GM13976 (cell line): ENCODE results near the gene CD300LB.
"Not testable (repeated sequence)": the region's sequence is repeated elsewhere in the genome, so short reads cannot be mapped to it uniquely, and the experiment has no call there.

Experiments
- DNase-seq: peaks from one replicate; pipeline ENCODE4 v3.0.0; 2012; ENCODE audit warnings: low spot score
- in situ Hi-C: fragments of 300-500 bp; cut with MboI; formaldehyde crosslinking; loops from one replicate; pipeline ENCODE4 v1.12.0; 2022; ENCODE audit warnings: low sequenced_read_pairs, mixed read lengths, inconsistent platforms; ENCODE audit not compliant: unreplicated experiment
- TF ChIP-seq, protein P1 (sequence below): IDR thresholded peaks from 2 replicates; pipeline ENCODE4 v1.5.1; 2012; ENCODE audit warnings: borderline replicate concordance, mild to moderate bottlenecking; ENCODE audit not compliant: insufficient read depth; ENCODE audit errors: extremely low read depth, missing control alignments, control extremely low read depth

CD300LB gene

GRCh38 chr17:74514632-74515334 is 16.5 kb downstream of the CD300LB start:
- no peak for DNase-seq
- TF ChIP-seq, protein P1, sequence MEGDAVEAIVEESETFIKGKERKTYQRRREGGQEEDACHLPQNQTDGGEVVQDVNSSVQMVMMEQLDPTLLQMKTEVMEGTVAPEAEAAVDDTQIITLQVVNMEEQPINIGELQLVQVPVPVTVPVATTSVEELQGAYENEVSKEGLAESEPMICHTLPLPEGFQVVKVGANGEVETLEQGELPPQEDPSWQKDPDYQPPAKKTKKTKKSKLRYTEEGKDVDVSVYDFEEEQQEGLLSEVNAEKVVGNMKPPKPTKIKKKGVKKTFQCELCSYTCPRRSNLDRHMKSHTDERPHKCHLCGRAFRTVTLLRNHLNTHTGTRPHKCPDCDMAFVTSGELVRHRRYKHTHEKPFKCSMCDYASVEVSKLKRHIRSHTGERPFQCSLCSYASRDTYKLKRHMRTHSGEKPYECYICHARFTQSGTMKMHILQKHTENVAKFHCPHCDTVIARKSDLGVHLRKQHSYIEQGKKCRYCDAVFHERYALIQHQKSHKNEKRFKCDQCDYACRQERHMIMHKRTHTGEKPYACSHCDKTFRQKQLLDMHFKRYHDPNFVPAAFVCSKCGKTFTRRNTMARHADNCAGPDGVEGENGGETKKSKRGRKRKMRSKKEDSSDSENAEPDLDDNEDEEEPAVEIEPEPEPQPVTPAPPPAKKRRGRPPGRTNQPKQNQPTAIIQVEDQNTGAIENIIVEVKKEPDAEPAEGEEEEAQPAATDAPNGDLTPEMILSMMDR = no peak
- in situ Hi-C loops = no loop called here

DNA sequence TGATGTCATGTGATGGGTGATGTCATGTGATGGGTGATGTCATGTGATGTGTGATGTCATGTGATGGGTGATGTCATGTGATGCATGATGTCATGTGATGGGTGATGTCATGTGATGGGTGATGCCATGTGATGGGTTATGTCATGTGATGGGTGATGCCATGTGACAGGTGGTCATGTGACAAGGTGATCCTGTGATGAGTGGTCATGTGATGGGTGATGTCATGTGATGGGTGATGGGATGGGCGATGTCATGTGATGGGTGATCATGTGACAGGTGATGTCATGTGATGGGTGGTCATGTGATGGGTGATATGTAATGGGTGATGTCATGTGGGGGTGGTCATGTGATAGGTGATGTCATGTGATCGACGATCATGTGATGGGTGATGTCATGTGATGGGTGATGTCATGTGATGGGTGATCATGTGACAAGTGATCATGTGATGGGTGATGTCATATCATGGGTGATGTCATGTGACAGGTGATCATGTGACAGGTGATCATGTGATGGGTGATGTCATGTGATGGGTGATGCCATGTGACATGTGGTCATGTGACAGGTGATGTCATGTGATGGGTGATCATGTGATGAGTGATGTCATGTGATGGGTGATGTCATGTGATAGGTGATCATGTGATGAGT is 17.2 kb downstream of the CD300LB start:
- in situ Hi-C loops = no loop called here
- DNase-seq = no peak
- TF ChIP-seq, protein P1 = no peak

DNA sequence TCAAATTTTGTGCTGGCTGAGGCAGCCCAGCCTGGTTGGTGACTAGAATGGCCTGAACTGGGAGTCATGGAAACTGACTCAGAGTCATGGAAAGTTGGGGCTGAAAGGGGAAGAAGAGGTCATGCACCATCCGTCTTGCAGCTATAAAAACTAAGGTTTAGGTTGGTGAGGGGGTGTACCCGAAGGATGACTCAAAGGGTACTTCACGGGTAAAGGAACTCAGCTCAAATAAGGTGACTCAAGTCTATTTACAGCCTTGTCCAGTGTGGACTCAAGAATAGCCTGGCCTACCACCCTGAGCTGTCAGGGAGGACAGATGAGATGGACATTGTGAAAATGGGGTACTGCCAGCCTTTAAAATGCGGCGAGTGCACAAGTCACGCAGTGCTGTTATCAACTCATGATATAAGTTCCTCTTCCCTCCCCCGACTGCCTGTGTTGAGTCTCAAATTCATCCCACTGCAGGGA is 18.6 kb downstream of the CD300LB start:
- TF ChIP-seq, protein P1 = no peak
- in situ Hi-C loops = no loop called here
- DNase-seq = no peak

GRCh38 chr17:74512036-74512435 is 19.2 kb downstream of the CD300LB start:
- in situ Hi-C loops = no loop called here
- TF ChIP-seq, protein P1 = no peak

GRCh38 chr17:74508156-74508555 is 23.1 kb downstream of the CD300LB start:
- TF ChIP-seq, protein P1 = no peak
- in situ Hi-C loops = no loop called here
- DNase-seq = no peak

More at GRCh38 chr17:74512036-74512435, 19.2 kb downstream of the CD300LB start:
- no peak for DNase-seq

DNA sequence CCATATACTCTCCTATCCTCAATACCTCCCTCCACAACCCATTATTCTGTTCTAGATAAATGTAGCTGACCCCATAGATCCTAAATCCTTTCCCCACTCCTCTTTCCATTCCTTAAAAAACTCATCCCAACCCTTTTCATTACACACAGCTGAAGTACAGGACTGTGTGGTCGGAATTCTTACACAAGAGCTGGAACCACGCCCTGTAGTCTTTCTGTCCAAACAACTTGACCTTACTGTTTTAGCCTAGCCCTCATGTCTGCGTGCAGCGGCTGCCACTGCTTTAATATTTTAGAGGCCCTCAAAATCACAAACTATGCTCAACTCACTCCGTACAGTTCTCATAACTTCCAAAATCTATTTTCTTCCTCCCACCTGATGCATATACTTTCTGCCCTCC is 27.3 kb downstream of the CD300LB start:
- not testable (repeated sequence) for DNase-seq

GRCh38 chr17:74502861-74503260 is 28.4 kb downstream of the CD300LB start:
- in situ Hi-C loops = no loop called here
- TF ChIP-seq, protein P1 = no peak
- no peak for DNase-seq

More for the DNA sequence above, 27.3 kb downstream of the CD300LB start:
- in situ Hi-C loops = not testable (repeated sequence)
